ENCODE measurements around the gene CENPE.

Gene CENPE

DNA sequence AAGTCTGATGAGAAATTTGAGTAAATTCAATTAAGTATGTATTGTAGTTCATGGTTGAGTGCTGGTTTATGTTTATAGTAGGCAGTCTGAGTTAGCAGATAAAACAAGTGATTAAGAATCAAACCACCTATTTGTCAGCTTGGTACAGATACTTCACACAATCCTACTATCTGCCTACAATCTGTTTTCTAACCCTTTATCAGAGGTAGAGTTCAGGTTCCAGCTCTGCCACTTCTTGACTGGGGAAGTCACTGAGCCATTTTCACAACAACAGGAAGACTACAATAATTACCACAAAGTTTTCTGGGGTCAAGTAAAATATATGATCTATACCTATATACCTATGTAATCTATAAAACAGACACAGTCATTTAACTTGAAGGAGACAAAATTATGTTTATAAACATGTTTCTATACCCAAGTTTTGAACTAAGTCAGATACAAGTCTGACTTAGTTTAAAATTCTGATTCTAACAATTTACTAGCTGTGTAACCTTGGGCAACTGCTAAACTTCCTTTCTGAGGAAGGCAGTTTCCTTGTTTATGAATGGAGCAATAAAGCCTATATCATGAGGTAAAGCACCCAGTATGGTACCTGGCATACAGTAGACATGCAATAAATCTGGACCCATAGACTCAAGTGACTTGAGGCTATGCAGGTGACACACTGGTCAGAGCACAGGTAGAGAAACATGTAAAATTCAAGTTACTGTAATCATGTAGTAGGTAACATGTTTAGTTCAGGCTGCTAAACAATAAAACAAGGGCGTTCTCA is 61.3 kb downstream of the CENPE start:
- no peak for DNase-seq (ENCODE audit: low spot score)

DNA sequence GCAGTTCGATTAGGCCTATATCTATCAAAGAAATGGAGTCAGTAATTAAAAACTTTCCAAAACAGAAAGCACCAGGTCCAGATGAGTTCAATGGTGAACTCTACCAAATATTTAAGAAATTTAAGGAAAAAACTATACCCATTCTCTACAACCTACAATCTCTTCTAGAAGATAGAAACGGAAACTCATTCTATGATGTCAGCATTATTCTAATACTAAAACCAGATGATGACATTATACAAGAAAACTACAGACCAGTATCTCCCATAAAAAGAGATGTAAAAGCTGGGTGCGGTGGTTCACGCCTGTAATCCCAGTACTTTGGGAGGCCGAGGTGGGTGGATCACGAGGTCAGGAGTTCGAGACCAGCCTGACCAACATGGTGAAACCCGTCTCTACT is 69.0 kb downstream of the CENPE start:
- DNase-seq (ENCODE audit: low spot score), result no peak

DNA sequence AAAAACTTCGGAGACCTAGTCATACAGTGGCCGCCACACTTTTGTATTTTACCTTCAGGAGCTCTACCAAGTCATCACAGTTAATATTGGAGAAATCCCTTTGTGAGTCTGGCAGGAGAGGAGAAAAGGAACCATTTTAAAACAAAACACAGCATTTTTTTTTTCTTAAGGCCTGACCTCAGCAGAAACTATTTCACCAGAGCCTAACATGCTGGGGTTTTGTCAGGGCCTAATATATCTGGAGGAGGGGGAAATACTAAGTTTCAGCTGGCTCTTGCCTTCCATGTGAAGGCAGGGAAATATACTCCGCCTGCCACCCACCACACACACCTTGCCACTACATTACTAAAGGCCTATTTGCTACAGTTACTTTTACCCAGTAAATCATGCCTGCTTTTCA is 72.0 kb downstream of the CENPE start:
- DNase-seq (ENCODE audit: low spot score), result no peak

DNA sequence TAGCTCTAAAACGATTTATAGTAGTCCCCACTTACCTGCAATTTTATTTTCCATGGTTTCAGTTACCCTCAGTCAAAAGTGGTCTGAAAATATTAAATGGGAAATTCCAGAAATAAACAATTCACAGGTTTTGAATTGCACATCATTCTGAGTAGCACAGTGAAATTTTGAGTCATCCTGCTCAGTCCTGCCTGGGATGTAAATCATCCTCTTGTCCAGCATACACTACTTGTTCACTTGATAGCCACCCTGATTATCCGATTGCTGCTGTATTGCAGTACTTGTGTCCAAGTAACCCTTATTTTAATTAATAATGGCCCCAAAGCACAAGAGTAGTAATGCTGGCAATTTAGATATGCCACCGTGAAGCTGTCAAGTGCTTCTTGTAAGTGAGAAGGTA is 75.0 kb downstream of the CENPE start:
- DNase-seq (ENCODE audit: low spot score), result no peak

DNA sequence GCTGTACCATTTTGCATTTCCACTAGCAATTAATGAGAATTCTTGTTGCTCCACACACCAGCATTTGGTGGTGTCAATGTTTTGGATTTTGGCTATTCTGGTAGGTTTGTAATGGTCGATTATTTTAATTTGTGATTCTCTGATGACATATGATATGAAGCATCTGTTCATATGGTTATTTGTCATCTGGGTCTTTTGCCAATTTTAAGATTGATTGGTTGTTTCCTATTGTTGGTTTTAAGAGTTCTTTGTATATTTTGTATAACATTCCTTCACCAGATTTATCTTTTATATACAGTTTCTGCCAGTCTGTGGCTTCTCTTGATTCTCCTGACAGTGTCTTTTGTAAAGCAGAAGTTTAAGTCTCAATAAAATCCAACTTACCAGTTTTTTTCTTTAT is 80.0 kb downstream of the CENPE start:
- DNase-seq (ENCODE audit: low spot score), result no peak

DNA sequence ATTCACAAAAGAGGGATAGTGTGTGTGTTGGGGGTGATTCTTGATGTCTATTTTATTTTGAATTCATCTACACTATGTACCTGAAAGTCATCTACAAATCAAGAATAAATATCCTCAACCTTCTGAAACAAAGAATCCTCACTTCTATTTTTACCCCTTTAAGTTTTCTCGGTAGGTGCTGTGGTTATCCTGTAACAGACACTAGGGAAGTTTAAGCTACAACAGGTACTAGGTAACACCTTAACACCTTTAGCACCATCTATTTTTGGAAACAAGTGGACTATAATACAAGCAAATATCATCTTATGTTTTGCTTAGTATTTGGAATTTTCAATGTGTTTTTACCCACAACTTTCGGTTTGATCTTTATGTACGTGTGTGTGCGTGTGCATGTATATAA is 86.5 kb downstream of the CENPE start:
- no peak for DNase-seq (ENCODE audit: low spot score)

DNA sequence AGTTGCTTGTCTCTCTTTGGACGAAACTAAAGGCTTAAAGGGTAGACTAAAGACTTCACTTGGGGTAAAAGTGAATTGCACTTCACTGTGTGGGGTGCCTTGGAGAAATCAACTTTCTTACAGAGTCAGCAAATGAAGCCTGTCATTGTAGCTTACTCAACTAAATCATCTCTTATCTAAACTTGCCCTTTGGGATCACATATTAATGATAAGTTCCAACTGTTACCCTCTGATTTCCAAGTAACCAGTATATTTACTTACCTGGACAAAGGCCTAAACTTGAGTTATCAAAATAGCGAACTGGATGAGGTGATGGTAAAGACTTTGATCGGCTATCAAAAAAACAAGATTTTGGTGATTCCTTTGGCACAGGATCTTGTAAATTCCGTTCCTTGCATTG is 89.6 kb downstream of the CENPE start:
- no peak for DNase-seq (ENCODE audit: low spot score)

DNA sequence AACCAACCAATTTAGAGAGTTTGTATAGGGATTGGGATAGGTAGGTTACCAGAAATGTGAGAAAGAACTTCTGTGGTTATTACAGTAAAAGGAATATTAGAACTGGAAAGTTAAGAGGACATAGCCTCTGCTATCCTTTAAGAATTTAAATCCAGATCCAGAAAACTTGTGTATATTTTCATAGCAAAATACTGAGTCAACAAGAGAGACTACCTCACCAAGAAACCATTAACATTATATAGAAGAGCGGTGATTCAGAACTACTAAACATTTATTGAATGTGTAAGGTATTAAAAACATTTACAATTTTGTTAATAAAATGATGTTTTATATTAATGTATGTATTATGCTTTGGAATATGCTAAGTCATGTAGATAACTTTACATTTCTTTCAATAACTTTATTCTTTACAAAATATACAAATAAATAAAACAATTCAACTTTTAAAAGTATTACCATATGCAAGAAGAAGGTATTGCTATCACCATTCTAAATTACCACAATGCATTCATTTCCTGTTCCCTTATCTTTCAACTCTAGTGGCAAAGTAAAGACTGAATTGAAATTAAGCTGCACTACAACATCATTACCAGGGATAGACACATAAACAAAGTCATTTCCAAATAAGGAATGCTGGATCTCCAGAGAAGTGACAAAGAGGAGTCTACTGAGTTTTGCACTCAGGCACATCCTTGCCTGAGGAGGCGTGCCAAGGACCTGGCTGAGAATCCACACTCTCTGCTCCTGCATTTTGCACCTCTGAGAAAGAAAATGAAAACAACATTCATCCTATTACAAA is 92.4 kb downstream of the CENPE start:
- DNase-seq (ENCODE audit: low spot score), result no peak

DNA sequence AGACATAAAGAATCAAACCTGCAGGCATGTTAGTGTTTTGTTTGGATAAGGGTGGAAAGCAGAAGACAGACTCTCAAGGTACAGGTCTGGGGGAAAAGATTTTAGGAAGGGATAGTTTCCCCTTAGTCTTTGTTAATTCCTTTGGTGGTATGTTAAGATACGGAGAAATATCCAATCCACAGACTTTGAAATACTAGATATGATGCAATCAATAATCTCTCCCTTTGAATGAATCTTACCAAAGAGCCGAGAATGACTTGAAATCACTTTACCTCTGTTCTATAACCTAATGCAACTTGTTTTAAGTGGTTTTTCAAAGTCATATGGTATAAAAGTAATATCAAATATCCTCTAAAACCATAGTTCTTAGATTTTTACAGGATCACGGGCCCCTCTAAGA is 93.3 kb downstream of the CENPE start:
- DNase-seq (ENCODE audit: low spot score), result no peak

DNA sequence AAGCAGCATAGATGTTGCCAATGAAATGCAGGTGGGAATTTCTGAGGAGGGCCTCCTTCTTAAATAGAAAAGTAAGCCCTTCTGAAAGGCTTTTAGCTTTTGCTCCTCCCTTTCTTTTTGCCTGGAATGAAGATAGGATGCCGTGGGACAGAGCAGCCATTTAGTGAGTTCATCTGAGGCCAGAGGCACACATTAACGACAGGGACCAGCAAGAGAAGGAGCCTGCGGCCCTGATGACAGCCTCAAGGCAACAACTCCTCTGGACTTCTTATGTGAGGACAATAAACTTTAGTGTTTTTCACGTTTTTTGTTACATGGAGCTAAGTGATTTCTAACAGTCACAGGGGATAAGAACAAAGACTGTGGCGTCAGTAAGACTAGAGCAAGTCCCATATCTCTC is 97.5 kb downstream of the CENPE start:
- no peak for DNase-seq (ENCODE audit: low spot score)

DNA sequence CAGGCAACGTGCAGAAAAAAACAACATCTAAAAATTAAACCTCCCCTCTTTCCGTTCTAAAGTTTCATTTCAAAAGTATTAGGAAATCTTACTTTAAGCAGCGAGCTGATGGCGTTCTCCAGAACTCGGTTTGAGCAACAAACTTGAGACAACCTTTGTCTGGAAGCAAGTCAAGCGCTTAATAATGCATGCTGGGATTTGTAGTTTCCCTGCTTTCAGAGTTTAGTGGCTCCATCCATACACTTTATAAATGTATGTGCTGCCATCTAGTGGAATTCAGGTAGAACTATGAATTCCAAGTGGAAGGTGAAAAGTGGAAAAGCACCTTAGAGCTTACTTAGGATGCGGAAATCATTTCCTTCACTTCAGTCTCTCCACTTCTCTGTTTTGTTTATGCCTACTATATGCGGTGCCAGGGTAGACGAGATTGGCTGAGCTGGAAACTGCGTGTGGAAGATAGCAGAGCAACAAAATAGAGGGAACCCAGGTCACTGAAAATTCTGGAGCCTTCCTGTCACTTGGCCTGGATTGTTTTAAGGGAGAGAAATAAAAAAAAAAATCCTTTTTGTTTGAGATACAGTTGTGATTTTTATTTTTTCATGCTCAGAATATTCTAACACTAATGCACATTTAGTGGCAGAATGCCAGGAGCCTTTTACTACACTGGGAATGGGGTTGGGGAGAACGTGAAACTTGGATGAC is 98.3 kb downstream of the CENPE start, which contains the start of gene BDH2:
TSS of gene BDH2 (minus strand) at position 144 of the 702 bp plus-strand sequence. CDS start 3,580 bp downstream, outside the sequence.
- DNase-seq (ENCODE audit: low spot score), result peak; percentile 85

DNA sequence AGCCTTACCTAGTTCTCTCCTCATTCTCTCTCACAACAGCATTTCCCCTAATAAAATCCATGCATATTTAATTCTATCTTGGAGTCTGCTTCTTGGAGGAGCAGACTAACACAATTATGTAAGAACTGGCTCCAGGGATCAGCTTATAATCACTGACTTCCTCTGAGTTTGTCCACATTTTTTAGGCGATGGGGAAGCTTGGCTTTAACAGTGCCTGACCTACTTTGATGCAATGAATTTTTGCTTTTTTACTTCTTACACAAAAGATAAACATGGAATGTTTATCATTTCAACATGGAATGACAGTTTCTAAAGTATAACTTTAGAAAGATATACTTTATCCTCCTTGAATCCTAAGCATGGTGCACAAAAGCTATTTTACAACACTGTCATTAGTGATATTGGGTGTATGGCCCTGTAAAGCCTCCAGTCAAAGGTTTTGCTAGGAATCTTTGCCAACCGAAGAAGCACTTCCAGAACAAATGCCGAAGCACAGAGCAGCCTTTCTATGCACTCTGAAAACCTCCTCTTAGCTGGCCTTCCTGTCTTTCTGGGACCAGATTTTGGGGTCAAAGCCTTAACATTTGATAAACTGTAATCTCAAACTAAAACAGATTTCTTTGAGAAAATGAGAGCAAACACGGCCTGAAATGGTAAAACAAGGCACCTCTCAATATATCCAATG is 99.2 kb downstream of the CENPE start:
- DNase-seq (ENCODE audit: low spot score), result no peak

DNA sequence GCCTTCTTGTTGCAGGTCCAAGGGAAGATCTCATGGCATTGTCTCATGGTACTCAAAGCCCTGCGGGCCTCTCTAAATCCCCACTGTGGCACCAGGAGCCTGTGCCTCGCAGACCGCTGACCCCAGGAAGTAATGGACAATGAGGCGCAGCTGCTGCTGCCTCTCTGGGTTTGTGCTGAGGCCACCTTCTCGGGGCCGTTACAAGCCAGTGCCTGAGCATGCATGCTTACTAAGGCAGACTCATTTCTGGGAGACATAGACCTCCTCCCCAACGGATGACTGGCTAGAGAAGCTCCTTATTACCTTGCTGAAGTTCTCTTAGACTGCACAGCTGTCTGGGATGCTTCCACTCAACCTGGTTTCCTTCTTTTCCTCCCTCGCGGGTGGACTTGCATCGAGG is 99.8 kb downstream of the CENPE start:
- no peak for DNase-seq (ENCODE audit: low spot score)

DNA sequence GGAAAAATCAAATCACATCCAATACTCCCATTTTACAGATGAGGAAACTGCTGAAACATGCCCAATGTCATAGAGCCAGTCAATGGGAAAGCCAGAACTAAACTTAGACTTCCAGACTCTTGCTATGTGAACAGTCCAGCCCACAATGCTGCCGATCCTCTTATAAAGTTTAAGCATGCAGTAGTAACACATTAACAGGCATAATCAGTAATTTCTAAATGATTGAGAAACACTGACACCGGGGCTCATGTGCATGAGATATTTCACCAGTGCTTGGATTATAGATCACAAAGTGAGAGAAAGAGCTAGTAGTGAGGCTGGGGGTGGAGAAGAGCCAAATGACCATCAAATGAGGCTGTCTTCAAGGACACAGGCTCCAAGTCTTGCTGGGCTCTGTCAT is 101.0 kb downstream of the CENPE start:
- no peak for DNase-seq (ENCODE audit: low spot score)

DNA sequence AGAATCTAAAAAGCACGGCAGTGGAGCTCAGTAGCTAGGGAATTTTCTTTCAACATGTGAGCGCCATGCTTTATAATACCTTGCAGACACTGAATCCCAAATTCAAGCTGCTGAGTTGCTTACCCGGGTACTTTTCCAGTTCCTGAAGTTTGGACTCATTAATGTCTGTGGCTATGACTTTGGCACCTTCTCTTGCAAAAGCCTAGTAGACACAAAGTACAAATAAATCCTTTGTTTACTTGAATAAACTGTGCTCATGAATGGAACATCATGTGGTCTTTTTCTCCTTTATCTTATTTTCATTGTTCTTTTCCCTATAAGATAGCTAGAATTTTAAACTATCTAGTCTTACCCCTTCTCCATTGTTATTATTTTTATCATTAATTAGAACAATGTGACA is 103.1 kb downstream of the CENPE start:
- DNase-seq (ENCODE audit: low spot score), result no peak

DNA sequence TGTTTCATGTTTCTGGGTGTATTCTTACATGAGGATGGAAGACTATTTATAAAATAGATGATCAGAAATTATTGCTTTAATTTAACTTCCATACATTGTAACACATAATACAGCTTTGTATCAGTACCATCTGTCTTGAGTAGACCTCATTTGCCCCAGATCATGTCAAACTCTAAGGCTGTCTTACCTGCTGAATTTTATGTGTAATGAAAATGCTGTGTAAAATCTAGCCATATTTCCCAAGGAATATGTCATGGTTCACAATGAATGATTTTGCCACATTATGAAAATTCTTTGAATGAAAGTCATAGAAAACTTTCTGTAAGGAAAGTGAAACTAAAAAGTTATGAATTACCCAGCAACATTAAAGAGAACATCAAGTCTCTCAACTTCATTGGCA is 105.9 kb downstream of the CENPE start:
- DNase-seq (ENCODE audit: low spot score), result no peak

DNA sequence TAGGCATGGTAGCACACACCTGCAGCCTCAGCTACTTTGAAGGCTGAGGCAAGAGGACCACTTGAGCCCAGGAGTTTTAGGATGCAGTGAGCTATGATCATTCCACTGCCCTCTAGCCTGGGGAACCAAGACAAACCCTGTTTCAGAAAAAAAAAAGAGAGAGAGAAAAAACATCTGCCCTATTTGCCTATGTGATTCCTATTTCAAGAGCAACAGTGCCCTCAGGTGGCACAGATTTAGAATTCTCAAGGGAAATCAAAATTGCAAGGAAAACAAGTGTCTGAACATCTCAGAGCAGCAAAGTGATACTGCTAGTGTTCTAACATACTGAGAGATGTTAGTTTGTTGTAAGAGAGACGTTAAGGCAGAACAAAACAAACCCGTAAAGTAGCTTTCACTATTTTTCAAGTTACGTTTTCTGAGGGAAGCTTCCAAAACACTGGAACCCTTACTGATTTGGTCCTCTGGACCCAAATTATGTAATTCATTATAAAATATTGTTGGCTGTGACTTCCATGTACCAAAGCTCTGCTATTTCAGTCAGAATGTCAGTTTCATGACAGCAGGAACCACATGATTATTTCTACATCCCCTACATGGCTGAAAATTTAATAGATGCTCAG is 106.4 kb downstream of the CENPE start:
- DNase-seq (ENCODE audit: low spot score), result peak; percentile 64

DNA sequence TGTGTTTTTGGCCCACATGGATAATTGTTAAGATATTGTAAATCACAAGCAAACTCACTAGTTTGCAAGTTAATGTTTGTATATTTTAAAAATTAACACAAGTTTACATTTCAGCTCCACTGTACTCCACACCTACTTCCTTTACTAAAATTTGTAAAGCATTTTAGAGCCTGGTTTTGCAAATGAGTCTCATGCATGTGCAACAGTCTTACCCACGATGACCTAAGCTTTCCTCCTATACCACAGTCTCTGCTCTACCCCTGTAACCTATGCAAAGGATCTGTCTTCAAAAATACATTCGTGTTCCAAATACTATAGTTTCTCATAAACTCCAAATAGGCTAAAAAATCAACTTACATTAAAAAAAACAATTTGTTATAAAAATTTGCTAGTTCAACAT is 108.7 kb downstream of the CENPE start:
- no peak for DNase-seq (ENCODE audit: low spot score)

DNA sequence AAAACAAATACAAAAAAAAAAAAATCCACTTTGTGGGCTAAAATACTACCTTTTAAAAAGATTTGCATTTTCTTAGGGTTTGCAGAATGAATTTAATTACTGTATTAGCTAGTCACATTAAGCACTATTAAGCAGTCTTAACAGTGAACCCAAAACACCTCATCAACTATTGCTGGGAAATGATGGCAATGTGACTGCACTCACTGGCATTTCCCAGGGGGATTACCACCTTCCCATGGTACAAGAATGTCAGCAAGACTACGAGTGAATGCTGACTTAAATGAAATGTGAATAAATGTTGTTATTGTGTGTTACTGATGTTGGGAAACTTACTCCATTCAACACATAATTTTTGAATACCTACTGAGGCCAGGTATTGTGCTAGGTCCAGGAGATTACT is 111.6 kb downstream of the CENPE start:
- DNase-seq (ENCODE audit: low spot score), result no peak

DNA sequence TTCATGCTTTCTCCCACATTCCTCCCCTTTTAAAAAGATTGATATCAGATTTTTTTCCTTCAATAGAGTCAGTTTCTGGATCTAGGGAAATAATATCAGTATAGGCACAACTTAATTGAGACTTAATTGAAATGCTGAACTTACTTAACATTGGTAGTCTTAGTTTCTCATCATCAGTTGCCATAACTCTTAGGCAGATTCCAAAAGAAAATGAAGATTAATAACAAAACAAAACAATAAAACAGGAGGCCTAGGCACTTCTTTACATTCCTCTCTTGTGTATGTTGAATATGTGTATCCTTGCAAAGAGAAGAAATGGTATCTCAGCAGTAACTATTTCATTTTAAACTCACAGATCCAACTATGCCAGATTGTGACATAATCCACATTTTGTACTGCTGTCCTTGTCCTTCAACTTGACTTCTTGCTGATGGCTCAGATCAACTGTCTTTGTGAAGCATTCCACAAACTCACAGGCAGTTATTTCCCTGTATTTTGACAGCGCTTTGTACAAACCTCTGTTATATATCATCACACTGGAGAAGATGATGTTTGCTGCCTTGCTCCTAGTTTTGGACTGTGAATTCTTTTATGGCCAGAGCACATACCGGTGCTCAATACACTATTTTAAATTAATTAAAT is 112.5 kb downstream of the CENPE start:
- no peak for DNase-seq (ENCODE audit: low spot score)

DNA sequence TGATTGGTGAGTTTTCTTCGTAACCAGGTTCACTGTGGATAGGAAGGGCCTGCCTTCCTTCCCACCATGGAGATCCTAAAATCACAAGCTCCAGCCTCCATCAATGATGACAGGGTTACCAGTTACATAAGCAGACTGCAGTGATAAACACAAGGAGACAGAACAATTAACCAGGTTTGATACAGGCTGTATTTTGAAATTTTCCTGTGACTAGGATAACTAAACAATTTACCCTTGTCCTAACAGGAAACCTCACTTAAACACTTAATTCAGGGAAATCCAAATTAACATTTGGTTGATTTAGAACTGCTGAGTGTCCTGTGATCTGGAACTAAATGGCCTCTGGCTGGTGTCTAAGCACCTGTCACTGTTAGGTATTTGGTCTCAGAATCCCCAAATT is 118.5 kb downstream of the CENPE start:
- DNase-seq (ENCODE audit: low spot score), result no peak
